AG08396 (cell line): ENCODE data around the gene EMCN.

Experiments used
- DNase-seq: peaks from one replicate; pipeline ENCODE4 v3.0.0; 2012; ENCODE audit warnings: low spot score, mixed read lengths

EMCN gene

DNA sequence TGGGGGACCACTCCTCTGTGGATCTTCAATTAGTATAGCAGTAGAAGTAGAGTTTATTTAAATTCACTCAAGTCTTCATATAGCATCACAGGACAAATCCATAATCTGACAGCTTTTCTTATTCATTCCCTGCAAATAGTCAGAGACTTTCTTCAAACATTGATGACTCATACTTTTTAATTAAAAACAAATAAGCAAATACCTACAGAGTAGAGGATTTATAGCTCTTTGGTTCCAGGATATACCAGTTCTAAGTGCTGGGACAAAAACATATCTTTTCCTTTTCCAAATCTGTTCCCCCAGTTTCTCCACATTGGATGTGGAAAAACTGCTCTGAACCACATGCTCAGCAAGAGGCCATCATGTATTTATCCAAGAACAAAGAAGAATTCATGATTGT, 24.1 kb downstream of the EMCN start:
- DNase-seq = peak; percentile 5

DNA sequence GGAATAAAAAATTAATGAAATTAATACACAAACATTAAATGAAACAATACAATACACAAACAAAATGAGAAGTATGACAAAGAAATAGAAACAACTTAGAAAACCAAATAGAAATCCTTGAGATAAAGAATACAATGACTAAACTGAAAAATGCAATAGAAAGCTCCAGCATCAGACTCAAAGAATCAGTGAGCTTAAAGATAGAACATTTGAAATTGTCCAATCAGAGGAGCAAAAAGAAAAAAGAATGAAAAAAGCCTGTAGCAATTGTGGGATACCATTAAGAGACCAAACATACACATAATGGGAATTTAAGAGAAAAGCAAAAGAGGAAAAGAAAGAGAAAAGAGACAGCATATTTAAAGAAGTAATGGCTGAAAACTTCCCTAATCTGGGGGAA, 25.7 kb downstream of the EMCN start:
- no peak for DNase-seq

DNA sequence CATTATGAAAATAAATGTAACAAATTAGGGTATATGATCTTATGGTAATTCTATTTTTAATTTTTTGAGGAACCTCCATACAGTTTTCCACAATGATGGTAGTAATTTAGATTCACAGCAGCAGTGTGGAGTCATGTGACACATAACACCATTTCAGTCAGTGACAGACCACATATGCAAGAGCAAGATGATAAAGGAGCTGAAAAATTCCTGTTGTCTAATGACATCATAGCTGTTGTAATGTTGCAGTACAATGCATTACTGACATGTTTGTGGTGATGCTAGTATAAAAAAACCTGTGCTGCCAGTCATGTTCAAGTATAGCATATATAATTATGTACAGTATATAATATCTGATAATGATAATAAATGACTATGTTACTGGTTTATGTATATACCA, 28.5 kb downstream of the EMCN start:
- no peak for DNase-seq

DNA sequence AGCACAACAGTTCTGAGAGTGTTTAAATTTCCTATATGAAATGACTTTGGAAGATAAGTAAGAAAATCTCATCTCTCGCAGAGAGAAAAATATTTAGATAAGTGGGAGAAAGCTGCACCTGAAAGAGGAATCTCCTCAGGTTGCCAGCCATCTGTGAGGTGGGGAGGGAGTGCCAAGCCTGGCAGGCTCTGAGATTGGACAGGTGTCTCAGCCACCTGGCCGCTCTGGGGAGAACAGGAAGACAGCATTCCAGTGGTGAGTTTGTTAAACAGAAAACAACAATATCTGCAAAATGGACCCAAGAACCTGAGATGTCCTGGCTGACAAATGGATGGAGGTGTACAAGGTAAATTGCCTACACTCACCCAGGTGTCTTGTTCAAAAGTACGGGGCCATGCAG, 31.3 kb downstream of the EMCN start:
- DNase-seq = no peak

DNA sequence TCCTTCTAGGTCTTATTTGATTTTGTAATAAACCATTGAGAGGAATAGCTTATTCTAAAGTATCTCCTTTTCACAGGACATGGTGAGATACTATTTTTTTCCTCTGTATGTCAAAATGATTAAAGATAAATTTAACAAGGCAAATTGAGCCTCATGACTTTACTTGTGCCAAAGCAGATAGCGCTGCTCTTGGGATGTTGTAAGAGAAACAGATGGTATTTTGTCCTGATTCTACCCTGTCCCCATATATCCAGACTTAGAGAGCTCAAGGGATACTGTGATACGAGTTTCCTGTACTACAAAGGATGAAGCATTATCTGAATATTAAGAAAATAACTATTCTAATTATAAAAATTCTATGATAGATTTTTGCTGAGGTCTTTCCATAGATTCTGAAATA, 34.0 kb downstream of the EMCN start:
- no peak for DNase-seq

DNA sequence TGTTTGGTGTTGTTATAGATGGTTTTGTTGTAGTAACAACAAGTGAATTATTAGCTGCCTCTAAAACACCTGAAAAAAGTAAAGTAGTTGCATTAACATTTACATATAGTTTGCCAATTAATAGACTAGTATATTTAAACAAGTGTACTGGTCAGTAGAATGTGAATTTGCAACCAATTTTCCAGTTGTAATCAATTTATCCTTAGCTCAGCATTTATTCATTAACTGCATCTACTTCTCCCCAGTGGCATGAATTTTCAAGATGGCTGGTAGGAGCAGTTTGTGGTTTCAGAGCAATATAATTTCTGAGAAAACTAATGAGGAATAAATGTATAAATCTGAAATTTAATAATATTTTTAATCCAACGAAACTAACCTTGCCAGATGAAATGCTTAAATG, 37.9 kb downstream of the EMCN start:
- DNase-seq = no peak

DNA sequence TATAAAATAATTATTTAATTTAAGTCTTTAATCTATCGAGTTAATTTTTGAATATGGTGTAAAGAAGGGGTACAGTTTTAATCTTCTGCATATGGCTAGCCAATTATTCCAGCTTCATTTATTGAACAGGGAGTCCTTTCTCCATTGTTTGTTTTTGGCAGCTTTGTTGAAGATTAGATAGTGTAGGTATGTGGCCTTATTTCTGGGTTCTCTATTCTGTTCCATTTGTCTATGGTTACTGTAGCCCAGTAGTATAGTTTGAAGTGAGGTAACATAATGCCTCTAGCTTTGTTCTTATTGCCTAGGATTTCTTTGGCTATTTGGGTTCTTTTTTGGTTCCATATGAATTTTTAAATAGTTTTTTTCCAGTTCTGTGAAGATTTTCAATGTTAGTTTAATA, 48.3 kb downstream of the EMCN start:
- no peak for DNase-seq

DNA sequence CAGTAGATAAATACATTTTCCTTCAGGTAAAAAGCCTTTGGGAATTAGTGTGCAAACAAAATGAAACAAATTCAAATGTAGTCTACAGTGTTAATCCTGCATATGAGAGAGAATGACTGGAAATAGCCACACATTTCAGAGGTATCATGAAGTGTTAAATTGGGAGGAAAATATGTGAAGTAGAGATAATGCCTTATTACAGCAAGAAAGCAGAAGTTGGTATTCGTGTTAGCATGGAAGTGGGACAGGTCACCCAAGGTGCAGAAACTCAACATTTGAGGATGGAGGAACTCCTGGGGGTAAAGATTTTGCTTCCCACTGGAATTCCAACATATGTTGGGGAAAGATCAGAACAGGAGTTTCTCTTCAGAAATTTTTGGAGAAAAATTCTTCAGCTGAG, 51.3 kb downstream of the EMCN start:
- DNase-seq = no peak

DNA sequence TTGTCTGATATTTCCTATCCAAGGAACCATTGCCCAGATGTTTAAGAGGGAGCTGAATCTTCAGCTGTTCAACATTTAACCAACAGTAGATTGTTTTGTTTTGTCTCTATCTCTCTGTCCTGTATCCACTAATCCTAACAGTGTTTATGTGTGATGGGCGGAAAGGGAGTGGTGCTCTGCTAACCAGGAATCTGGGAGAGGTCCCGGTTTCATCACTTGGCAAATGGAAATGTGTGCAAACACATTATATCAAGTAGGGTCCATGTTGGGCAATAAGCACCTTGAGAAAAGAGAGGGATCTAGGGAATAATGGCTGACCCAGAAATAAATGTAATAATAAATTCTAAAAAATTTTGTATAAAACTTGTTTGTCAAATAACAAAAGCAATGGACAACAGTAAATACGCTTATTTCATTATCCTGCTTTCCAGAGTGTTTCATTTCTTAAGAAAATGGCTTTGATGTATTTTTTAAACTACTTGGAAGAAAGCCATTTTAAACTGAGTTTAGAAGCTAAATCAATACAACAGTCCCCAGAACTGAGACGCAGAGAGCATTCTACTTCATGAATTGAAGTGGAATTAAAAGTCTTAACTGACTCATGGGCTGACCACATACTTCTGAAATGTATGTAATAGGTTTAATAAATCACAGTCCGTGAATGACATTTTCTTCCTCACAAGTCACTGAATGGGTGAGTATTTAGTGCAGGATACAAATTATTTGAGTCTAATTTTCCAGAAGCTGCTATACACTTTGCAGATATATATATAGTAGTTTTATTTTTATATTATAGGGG, 55.8 kb downstream of the EMCN start:
- DNase-seq = no peak

DNA sequence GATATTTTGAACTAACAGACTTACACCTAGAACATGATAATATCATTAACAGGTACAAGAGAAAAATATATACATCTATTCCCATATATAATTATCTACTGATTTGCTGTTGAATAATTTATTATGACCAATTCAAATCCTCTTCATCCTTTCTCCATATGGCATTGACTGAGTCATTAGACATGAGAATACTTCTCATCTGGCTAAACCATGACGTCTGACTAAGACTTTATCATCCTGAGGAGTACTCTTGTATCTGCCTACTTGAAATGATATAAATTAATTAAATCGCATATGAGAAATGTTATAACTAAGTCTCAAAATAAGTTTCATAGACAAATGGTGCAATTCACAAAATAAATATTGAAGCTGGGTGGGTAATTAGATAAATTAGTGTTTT, 67.4 kb downstream of the EMCN start:
- no peak for DNase-seq

DNA sequence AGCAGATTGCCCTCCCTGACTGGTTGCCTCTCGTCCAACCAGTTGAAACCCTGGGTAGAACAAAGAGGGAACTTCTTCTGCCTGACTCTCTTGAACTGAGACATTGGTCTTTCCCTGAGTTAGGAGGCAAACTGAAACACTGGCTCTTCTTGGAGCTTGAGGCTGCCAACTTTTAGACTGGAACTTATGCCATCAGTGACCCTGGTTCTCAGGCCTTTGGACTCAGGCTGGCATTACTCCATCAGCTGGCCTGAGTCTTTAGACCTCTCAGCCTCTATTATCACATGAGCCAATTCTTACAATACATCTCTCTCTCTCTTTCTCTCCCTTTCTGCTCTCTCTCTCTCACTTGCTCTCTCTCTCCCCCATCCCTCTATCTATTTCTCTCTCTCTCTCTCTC, 86.4 kb downstream of the EMCN start:
- no peak for DNase-seq

DNA sequence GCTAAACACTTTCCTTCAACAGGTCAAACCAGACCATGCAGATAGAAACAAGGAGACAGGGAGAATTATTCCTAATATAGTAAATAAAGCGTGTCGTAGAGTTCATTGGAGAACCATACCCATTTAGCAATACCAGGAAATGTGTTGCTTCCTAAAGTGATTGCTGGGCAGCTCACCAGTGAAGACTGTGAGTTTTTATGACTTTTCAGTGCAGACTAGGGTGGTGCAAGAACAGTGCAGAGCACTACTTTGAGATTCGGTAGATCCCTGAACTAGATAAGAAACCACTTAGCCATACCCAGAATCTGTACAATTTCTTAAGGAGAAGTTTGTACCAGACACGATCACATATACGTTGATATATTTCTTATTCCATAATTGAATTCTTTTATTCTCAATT, 87.4 kb downstream of the EMCN start:
- DNase-seq = no peak

DNA sequence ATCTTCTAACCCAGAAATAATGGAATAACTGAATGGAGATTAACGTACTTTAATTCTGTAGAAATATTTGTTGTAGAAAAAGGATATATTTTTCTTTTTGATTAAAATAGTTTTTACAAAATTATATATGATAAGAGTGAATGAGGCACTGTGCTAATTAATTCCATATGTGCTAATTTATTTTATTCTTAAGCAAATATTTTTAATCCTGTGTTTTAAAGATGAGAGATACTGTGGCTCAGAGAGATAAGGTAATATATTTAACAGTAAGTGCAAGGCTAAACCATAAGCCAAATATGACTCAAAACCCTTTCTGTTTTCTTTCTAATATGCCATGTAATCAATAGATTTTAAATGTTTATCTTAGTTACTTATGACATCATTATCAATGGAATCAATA, 88.2 kb downstream of the EMCN start:
- no peak for DNase-seq

DNA sequence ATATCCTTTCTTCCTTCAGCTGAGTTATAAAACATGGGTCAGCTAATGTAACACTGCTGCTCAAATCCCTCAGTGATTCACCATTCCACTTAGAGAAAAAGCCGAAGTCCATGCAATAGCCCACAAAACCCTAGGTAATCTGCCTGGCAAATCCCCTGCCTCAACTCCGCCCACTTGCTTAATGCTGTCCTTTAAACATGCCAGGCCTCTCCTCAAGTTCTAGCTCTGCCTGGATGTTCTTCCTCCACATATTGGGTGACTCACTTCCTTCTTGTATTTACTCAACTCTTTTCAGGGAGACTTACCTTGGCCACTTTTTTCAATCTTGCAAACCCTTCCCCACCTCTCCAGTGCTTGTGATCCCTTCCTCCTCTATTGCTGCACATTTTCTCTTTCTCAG, 89.8 kb downstream of the EMCN start:
- no peak for DNase-seq

DNA sequence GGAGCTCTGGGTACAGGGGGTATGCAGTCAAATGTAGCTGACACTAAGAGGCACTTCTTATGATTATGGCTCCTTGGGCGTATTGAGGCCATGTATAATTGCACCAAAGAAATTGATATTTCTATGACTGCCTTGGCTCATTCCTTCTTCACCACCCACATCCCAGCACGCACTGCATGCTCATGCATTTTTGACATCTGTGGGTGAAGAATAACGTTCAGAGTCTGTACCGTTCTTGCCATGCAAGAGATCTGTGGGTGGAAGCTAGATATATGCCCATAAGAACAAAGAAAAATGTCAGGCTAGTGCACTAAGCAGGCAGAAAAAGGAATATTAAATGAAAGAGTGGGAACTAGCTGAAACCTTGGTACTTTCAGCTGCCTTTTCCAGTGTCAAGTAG, 93.4 kb downstream of the EMCN start:
- DNase-seq = no peak

DNA sequence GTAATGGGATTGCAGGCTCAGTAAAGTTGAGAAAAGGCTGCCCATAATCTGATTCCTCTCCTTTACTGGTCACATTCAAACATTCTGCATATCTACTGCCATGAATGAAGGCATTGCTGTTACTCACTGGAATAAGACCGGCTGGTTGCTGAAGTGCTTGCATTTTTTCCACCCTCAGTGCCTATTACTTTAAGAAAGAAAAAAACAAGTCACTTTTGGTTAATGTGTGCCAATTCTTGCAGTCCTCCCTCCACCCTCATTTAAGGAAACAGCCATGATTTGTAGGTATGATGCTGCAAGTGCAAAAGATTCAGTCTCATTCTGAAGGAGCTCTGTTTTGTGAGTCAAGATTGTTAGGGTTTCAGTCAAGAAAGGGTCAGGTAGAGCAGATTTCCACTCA, 94.9 kb downstream of the EMCN start:
- DNase-seq = no peak

DNA sequence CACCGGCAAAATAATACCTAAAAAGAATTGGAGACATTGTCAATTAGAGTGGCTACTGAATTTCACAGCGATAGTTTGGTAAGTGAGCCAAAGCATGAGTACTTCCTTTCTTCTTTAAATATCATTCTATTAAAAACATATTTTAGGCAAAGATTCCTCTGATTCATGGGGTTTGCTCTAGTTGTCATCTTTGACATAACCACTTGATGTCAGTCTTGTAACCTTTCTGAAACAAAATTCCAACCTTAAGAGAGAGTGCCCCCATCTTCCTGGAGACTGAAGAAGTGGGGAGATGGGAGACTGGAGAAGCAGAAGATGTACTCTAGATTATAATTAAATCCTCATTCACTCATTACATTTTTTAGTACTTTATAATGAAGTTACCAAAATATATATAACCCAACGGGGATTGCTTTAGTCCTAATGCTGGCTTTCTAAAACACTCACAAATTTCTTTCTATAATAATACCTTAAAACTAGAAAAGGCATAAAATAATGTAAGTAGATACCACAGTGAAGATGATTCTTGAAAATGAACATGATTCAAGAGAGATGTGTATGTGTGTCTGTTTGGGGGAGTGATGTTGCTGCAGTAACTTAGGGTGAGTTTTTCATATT, 96.4 kb downstream of the EMCN start:
- DNase-seq = peak; percentile 16

DNA sequence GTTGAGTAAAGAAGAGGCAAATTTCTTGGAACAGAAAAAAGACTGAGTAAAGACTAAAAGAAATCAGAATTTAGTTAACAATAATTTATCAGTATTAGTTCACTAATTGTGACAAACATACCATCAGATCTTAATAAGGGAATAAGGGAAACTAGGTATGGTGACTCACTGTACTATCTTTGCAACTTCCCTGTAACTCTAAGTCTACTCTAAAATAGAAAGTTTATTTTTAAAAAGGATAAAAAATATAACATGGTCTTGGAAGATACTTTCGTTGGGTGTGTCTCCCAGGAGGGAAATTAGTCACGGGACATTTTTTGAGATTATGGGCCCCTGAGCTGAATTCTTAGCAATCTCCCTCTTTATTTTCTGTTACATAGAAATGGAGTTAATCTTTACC, 97.3 kb downstream of the EMCN start:
- DNase-seq = no peak

DNA sequence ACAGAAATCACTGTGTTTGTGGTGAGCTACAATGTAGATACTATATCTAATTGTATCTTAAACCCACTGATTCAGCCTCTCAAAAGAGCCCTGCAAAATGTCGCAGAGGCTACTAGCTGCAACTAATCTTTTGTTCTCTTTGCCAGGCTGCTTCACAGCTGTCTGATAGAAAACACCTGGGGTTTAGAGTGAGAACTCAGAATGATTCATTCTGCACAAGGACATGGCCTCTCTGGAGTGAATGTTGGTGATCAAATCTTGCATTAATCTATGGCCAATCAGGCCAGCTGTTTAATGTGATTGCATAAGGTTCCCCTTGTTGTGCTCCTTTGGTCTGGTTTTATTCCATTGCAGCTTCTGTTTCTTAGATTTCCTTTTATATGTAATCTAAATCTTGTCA, 100.3 kb downstream of the EMCN start:
- no peak for DNase-seq

DNA sequence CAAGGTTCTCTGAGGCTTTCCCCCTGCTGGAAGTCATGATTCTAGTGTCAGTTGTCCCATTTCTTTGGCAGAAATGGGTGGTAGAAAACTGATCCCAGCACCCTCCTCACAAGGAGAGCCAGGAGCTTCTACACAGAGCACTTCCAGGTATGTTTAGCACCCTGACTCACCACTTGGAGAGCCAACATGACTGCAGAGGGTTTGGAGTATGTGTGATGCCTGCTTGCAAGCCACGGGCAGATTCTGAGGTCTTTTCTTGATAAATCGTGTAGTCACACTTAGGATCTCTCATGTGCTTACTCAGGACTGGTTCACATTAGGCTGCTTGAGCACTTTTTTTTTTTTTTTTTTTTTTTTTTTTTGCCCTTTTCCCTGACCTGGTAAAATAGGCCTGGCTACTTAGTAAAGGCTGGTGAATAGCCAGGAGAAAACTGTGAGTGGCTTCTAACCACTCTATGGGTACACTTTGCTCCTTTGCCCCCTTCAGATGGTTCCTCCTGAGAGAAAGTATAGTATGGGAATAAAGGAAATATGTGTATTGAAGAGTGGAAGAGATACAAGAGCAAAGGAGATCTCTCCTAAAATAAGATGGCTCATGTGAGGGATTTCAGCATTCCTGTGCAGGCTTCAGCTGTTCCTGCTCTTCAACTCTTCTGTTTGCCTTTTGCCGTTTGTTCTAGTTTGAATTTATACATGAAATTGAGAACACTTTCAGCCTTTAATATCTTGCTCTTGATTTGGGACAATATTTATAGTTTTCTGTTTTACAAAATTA, 103.6 kb downstream of the EMCN start:
- DNase-seq = no peak

DNA sequence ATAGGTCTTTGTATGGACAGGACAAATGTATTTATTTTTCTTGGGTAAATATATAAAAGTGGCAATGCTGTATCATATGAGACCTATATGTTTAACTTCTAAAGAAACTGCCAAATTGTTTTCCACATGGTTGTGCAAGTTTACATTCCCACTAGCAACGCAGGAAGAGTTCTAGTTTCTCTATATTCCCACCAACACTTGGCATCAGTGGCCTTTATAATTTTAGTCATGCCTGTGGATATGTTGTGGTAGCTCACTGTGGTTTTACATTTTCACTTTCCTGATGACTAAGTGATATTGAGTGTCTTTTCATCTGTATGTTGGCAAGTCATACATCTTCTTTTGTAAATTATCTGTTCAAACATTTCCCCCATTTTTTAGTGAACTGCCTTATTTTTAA, 126.0 kb downstream of the EMCN start:
- DNase-seq = peak; percentile 5

DNA sequence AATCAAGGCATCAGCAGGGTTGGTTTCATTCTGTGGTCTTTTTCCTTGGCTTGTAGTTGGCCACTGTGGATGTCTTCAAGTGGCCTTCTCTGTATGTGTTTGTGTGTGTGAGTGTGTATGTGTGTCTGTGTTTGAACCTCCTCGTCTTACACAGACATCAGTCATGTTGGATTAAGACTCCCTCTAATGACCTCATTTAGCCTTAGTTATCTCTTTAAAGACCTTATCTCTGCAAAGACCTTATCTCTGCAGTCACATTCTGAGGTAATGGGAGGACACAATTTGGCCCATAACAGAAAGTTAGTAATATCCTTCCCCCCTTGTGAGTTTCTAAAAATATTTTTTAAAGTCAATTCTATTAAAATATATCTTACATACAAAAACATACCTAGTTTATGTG, 126.7 kb downstream of the EMCN start:
- DNase-seq = no peak

DNA sequence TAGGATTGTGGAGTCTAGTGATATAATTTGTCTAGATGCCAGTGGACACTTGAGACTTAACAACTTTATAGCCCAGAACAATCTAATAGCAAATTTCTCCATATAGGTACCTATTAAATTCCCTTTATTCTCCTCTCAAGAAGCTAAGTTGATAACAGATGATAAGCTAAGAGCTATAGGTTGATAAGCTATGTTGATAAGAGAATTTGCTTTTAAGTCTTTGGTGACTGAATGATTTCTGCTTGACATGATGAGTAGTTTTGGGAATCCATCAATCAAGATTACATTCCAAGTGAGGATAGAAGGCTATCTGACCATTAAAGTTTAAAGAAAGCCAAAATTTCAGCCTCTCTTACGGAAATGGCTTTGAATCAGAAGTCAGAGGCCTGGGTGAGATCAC, 131.6 kb downstream of the EMCN start:
- no peak for DNase-seq
